Measurements from ENCODE around the gene ZKSCAN3. TPM values are rescaled to one million over a fixed set of nuclear protein-coding genes. Genes with fewer than 3 reads are reported as not detected.

ZKSCAN3 gene
- polyA plus RNA-seq, 2 of the 4 experiments (the other 2 are of a cell fraction): 1.6 to 2.7 TPM

- POLR2A ChIA-PET: no interaction called here
- Histone ChIP-seq H3K27ac (no peak overlapping the region), H3K9me3 (no peaks in the 10 kb centered on the region), H3K4me3 (no peak overlapping the region), H3K4me2 (peak overlapping the region; percentile 86), H3K4me1 (peaks cover 17% of the 10 kb centered on the region)
- WGBS (ENCODE audit: missing lambda C conversion rate): 79% methylated on average over 2 of the region's 2 CpGs
- CTCF ChIA-PET: no interaction called here
- ATAC-seq (no peak), FAIRE-seq (no peak), DNase-seq (ENCODE audit: low read depth in 1 of 2, low spot score in 1 of 2) (no peak)
- TF ChIP-seq FOSB (CRISPR knock-in tag; IDR thresholded peaks at IDR 0.05): no peak
- TF ChIP-seq MAX (IDR thresholded peaks at IDR 0.05): no peak
- TF ChIP-seq BCL3 (IDR thresholded peaks at IDR 0.05): no peak
Measured at GRCh38 chr6:28351493-28351925, 1.8 kb downstream of the ZKSCAN3 start.

GRCh38 chr6:28353356-28353755 is 3.6 kb downstream of the ZKSCAN3 start:
- POLR2A ChIA-PET: no interaction called here
- DNase-seq (ENCODE audit: low read depth in 1 of 2, low spot score in 1 of 2) (no peak), ATAC-seq (no peak), FAIRE-seq (no peak)
- Histone ChIP-seq H3K27ac (peak overlapping the region in 1 of 2 experiments; percentile 87; a peak in 2 of 6 replicates), H3K9me3 (no peaks in the 10 kb centered on the region), H3K4me2 (no peak overlapping the region), H3K4me3 (no peak overlapping the region), H3K4me1 (peaks cover 23% of the 10 kb centered on the region)
- CTCF ChIA-PET: interaction anchor here (2.1 kb wide), 1 partner anchor 10 kb away, joined by 6 read pairs; no protein-coding TSS in a partner anchor
- WGBS (ENCODE audit: missing lambda C conversion rate): 91% methylated on average over 3 of the region's 3 CpGs
- TF ChIP-seq KDM5A (IDR thresholded peaks at IDR 0.05) (no peak), CHD2 (IDR thresholded peaks at IDR 0.05; ENCODE audit: low read length, partially characterized antibody) (no peak)

- Histone ChIP-seq H3K27ac (peak overlapping the region; percentile 61 to 87), H3K9me3 (no peaks in the 10 kb centered on the region), H3K4me1 (peaks cover 23% of the 10 kb centered on the region), H3K4me2 (no peak overlapping the region), H3K4me3 (no peak overlapping the region)
- FAIRE-seq: no peak
- DNase-seq (ENCODE audit: low read depth in 1 of 2, low spot score in 1 of 2): peak in 1 of 2 experiments; percentile 60
- CTCF ChIA-PET: interaction anchor here (0.9 to 2.1 kb wide), 2 partner anchors 10 to 246 kb away, joined by 3 to 6 read pairs; no protein-coding TSS in a partner anchor
- POLR2A ChIA-PET: no interaction called here
- ATAC-seq: no peak
- WGBS (ENCODE audit: missing lambda C conversion rate): 64% methylated on average over 11 of the region's 11 CpGs
- no peak for TF ChIP-seq RCOR1 (IDR thresholded peaks at IDR 0.05; ENCODE audit: low read depth, low read length)
- no peak for TF ChIP-seq NPAS2 (CRISPR knock-in tag; IDR thresholded peaks at IDR 0.05; ENCODE audit: borderline replicate concordance)
- TF ChIP-seq ZSCAN20 (CRISPR knock-in tag; IDR thresholded peaks at IDR 0.05): peak; percentile 85
- TF ChIP-seq CHD2 (IDR thresholded peaks at IDR 0.05; ENCODE audit: low read length, partially characterized antibody): no peak
- peak; percentile 74; the same call in 1 of the 2 replicates for TF ChIP-seq HOXB13 (CRISPR knock-in tag; IDR thresholded peaks at IDR 0.05; ENCODE audit: low read depth)
- no peak for TF ChIP-seq FOSL2 (IDR thresholded peaks at IDR 0.05)
- no peak for TF ChIP-seq FOSL2 (CRISPR knock-in tag; IDR thresholded peaks at IDR 0.05)
- no peak for TF ChIP-seq EP300 (IDR thresholded peaks at IDR 0.05)
- no peak for TF ChIP-seq ZFP36 (IDR thresholded peaks at IDR 0.05; ENCODE audit: borderline replicate concordance, partially characterized antibody)
- TF ChIP-seq ATOH8 (CRISPR knock-in tag; IDR thresholded peaks at IDR 0.05; ENCODE audit: low read depth): peak; percentile 91
- TF ChIP-seq EHF (CRISPR knock-in tag; IDR thresholded peaks at IDR 0.05): peak; percentile 50; the same call in 1 of the 2 replicates
- TF ChIP-seq FOSB (CRISPR knock-in tag; IDR thresholded peaks at IDR 0.05): no peak
- no peak for TF ChIP-seq KDM1A (IDR thresholded peaks at IDR 0.05; ENCODE audit: low read depth)
- TF ChIP-seq HDAC2 (IDR thresholded peaks at IDR 0.05): no peak
- no peak for TF ChIP-seq BCL3 (IDR thresholded peaks at IDR 0.05)
- peak; percentile 70 for TF ChIP-seq MAFK (IDR thresholded peaks at IDR 0.05; ENCODE audit: partially characterized antibody)
- TF ChIP-seq REST (IDR thresholded peaks at IDR 0.05): no peak
- no peak for TF ChIP-seq USF2 (IDR thresholded peaks at IDR 0.05)
- TF ChIP-seq BHLHE40 (IDR thresholded peaks at IDR 0.05; ENCODE audit: low read depth, low read length): no peak
- no peak for TF ChIP-seq NFE2L2 (conservative IDR thresholded peaks at IDR 0.05; ENCODE audit: low read length)
- peak; percentile 76; the same call in 1 of the 2 replicates for TF ChIP-seq HOXB5 (CRISPR knock-in tag; IDR thresholded peaks at IDR 0.05)
- no peak for TF ChIP-seq PBX3 (IDR thresholded peaks at IDR 0.05)
Measured at GRCh38 chr6:28353981-28354676, 4.4 kb downstream of the ZKSCAN3 start.

All from A549 (cell line).